NT2/D1 (cell line): Measurements from ENCODE around the gene QRFP.

ENCODE experiments used
- SUZ12 ChIP-seq: IDR thresholded peaks from 2 replicates; pipeline ENCODE4 v1.6.1; 2011; ENCODE audit not compliant: insufficient read length, insufficient read depth; ENCODE audit errors: extremely low read depth
- ZNF274 ChIP-seq: IDR thresholded peaks from 2 replicates; pipeline ENCODE4 v1.6.1; 2011; ENCODE audit warnings: mild to moderate bottlenecking, low read depth, low read length

DNA sequence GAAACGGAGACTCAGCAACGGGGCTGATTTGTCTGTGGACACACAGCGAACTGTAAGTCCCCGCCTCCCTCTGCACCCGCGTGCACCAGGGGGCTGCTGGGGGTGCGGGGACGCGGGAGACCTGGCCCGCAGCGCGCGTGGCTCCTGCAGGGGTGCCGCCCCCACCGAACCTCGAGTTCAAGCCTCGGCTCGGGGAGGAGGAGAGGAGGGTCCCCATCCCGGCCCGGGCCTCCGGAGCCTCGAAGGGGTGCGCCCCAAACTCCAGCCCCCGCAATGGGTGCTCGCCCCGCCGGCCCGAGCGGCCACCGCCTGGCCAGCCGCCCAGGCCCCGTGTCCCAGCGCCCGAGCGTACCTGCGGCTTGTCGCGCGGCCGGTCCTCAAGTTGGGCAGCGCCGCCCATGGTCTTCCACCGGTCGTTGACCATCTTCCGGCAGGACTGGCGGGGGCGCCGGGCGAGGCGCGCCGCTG lies 41.6 kb upstream of the QRFP start:
- TF ChIP-seq ZNF274, result no peak
- TF ChIP-seq SUZ12, result no peak
